ENCODE data around the gene AFAP1L2. TPM values are rescaled to one million over a fixed set of nuclear protein-coding genes. Genes with fewer than 3 reads are reported as not detected.

Gene AFAP1L2
- total RNA-seq, 5 donors from 2014 or later (not counting 1 experiment from before 2014, with no cell fraction given), result 1.0 to 3.8 (median 2.1) TPM

- ChIA-PET CTCF (interaction anchor here in 1 of 2 donors (1.4 kb wide), 1 partner anchor 9 kb away, joined by 3 read pairs; no protein-coding TSS in a partner anchor), POLR2A (no interaction called here)
- H3K9me3 Mint-ChIP-seq, result no peaks in the 10 kb centered on the region
- 79% methylated on average over 11 of the region's 13 CpGs for WGBS (ENCODE audit: insufficient coverage)
- H3K36me3 Mint-ChIP-seq, result no peaks in the 10 kb centered on the region
- Histone ChIP-seq H3K36me3 (ENCODE audit: control insufficient read depth in 2 of 2, extremely low read depth in 1 of 2, insufficient read depth in 1 of 2, low read length in 1 of 2) (no peaks in the 10 kb centered on the region), H3K4me3 (ENCODE audit: control insufficient read depth in 1 of 2, extremely low read depth in 1 of 2, low read length in 1 of 2) (no peak overlapping the region), H3K27me3 (replicated peaks in 1 of 2; ENCODE audit: control insufficient read depth in 2 of 2, extremely low read depth in 1 of 2, insufficient read depth in 2 of 2, low read length in 1 of 2) (peaks cover 0 to 9% of the 10 kb centered on the region in 2 experiments), H3K9me3 (no peaks in the 10 kb centered on the region), H3K4me1 (ENCODE audit: control insufficient read depth in 1 of 2, extremely low read depth in 1 of 2, insufficient read depth in 2 of 2, low read length in 2 of 2) (no peaks in the 10 kb centered on the region), H3K27ac (ENCODE audit: low read length) (no peak overlapping the region)
- H3K4me1 Mint-ChIP-seq, result no peaks in the 10 kb centered on the region
- H3K27me3 Mint-ChIP-seq, result no peaks in the 10 kb centered on the region
- no peak overlapping the region for H3K4me3 Mint-ChIP-seq
- H3K27ac Mint-ChIP-seq, result peak overlapping the region in 1 of 2 donors; percentile 21
- no peak for DNase-seq
- no peak for ATAC-seq (replicated peaks in 1 of 4)
Observed at GRCh38 chr10:114311496-114312209, 92.6 kb downstream of the AFAP1L2 start.

DNA sequence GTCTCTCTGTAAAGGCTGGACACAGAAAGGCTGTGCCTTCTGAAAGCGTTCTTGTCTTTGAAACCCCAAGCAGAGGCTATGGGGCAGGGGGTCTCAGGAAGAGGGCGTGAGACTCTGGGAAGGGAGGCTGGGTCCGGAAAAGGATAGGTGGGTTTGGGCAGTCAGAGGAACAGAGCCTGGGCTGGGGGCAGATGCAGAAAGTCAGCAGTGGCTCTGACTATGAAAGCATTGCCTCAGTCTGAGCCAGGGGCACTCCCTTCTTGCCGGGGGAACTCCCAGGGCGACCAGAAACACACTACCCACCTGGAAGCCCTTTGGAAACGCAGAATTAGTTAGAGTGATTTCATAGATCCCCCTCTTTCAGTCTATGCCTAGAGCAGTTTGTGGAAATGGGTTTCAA, 93.3 kb downstream of the AFAP1L2 start:
- peaks cover 0 to 7% of the 10 kb centered on the region in 2 experiments for H3K27me3 ChIP-seq (replicated peaks in 1 of 2; ENCODE audit: control insufficient read depth in 2 of 2, extremely low read depth in 1 of 2, insufficient read depth in 2 of 2, low read length in 1 of 2)
- H3K9me3 ChIP-seq, result no peaks in the 10 kb centered on the region
- WGBS (ENCODE audit: insufficient coverage), result 80% methylated on average over 3 of the region's 6 CpGs
- DNase-seq (no peak), ATAC-seq (replicated peaks in 1 of 4) (no peak)
- H3K4me3 ChIP-seq (ENCODE audit: control insufficient read depth in 1 of 2, extremely low read depth in 1 of 2, low read length in 1 of 2), result no peak overlapping the region
- H3K4me1 ChIP-seq (ENCODE audit: control insufficient read depth in 1 of 2, extremely low read depth in 1 of 2, insufficient read depth in 2 of 2, low read length in 2 of 2), result no peaks in the 10 kb centered on the region
- H3K27ac ChIP-seq (ENCODE audit: low read length), result no peak overlapping the region
- Mint-ChIP-seq H3K27ac (no peak overlapping the region), H3K27me3 (no peaks in the 10 kb centered on the region), H3K4me1 (no peaks in the 10 kb centered on the region), H3K36me3 (no peaks in the 10 kb centered on the region), H3K4me3 (no peak overlapping the region), H3K9me3 (no peaks in the 10 kb centered on the region)
- ChIA-PET CTCF (interaction anchor here in 1 of 2 donors (1.4 kb wide), 1 partner anchor 8 kb away, joined by 3 read pairs; no protein-coding TSS in a partner anchor), POLR2A (no interaction called here)
- H3K36me3 ChIP-seq (ENCODE audit: control insufficient read depth in 2 of 2, extremely low read depth in 1 of 2, insufficient read depth in 1 of 2, low read length in 1 of 2), result no peaks in the 10 kb centered on the region

- Histone ChIP-seq H3K4me3 (ENCODE audit: control insufficient read depth in 1 of 2, extremely low read depth in 1 of 2, low read length in 1 of 2) (no peak overlapping the region), H3K27ac (ENCODE audit: low read length) (no peak overlapping the region), H3K36me3 (ENCODE audit: control insufficient read depth in 2 of 2, extremely low read depth in 1 of 2, insufficient read depth in 1 of 2, low read length in 1 of 2) (no peaks in the 10 kb centered on the region), H3K27me3 (replicated peaks in 1 of 2; ENCODE audit: control insufficient read depth in 2 of 2, extremely low read depth in 1 of 2, insufficient read depth in 2 of 2, low read length in 1 of 2) (peaks cover 0 to 5% of the 10 kb centered on the region in 2 experiments), H3K9me3 (no peaks in the 10 kb centered on the region), H3K4me1 (ENCODE audit: control insufficient read depth in 1 of 2, extremely low read depth in 1 of 2, insufficient read depth in 2 of 2, low read length in 2 of 2) (peaks cover 0 to 1% of the 10 kb centered on the region in 2 experiments)
- POLR2A ChIA-PET, result no interaction called here
- Mint-ChIP-seq H3K4me3 (no peak overlapping the region), H3K4me1 (no peaks in the 10 kb centered on the region), H3K36me3 (no peaks in the 10 kb centered on the region), H3K27me3 (no peaks in the 10 kb centered on the region), H3K27ac (no peak overlapping the region), H3K9me3 (no peaks in the 10 kb centered on the region)
- CTCF ChIA-PET, result no interaction called here
- ATAC-seq (replicated peaks in 1 of 4), result no peak
- 81% methylated on average over 10 of the region's 10 CpGs for WGBS (ENCODE audit: insufficient coverage)
- no peak for DNase-seq
Observed at GRCh38 chr10:114310346-114310745, 94.0 kb downstream of the AFAP1L2 start.

DNA sequence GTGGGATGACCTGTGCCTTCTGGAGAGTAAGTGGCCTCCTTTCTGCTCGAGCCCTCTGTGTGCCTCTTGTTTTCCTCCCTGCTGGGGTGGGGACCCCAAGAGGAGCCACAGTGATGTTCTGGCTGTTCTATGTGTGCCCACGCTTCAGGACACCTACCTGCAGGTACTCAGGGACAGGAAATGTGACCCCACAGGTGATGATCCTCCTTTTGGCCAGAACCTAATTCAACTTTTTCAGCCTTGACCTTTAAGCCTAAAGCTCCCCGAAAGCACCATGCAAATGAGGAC, 95.0 kb downstream of the AFAP1L2 start:
- H3K27me3 ChIP-seq (replicated peaks in 1 of 2; ENCODE audit: control insufficient read depth in 2 of 2, extremely low read depth in 1 of 2, insufficient read depth in 2 of 2, low read length in 1 of 2), result peaks cover 0 to 5% of the 10 kb centered on the region in 2 experiments
- H3K36me3 ChIP-seq (ENCODE audit: control insufficient read depth in 2 of 2, extremely low read depth in 1 of 2, insufficient read depth in 1 of 2, low read length in 1 of 2), result no peaks in the 10 kb centered on the region
- H3K27ac ChIP-seq (ENCODE audit: low read length), result no peak overlapping the region
- Mint-ChIP-seq H3K27me3 (no peaks in the 10 kb centered on the region), H3K36me3 (no peaks in the 10 kb centered on the region), H3K4me1 (peaks cover 1 to 4% (median 4%) of the 10 kb centered on the region in 3 donors), H3K4me3 (no peak overlapping the region), H3K27ac (no peak overlapping the region), H3K9me3 (no peaks in the 10 kb centered on the region)
- no peaks in the 10 kb centered on the region for H3K9me3 ChIP-seq
- CTCF ChIA-PET, result interaction anchor here in 1 of 2 donors (0.6 kb wide), 1 partner anchor 512 kb away, joined by 4 read pairs; no protein-coding TSS in a partner anchor
- no peak for ATAC-seq (replicated peaks in 1 of 4)
- H3K4me3 ChIP-seq (ENCODE audit: control insufficient read depth in 1 of 2, extremely low read depth in 1 of 2, low read length in 1 of 2), result no peak overlapping the region
- WGBS (ENCODE audit: insufficient coverage), result 83% methylated on average over 2 of the region's 3 CpGs
- no peak for DNase-seq
- peaks cover 0 to 5% of the 10 kb centered on the region in 2 experiments for H3K4me1 ChIP-seq (ENCODE audit: control insufficient read depth in 1 of 2, extremely low read depth in 1 of 2, insufficient read depth in 2 of 2, low read length in 2 of 2)
- POLR2A ChIA-PET, result no interaction called here

GRCh38 chr10:114308531-114309363, 95.6 kb downstream of the AFAP1L2 start:
- H3K9me3 ChIP-seq, result no peaks in the 10 kb centered on the region
- Mint-ChIP-seq H3K27me3 (no peaks in the 10 kb centered on the region), H3K36me3 (no peaks in the 10 kb centered on the region), H3K9me3 (no peaks in the 10 kb centered on the region), H3K4me1 (peaks cover 7 to 10% (median 8%) of the 10 kb centered on the region in 3 donors), H3K27ac (no peak overlapping the region), H3K4me3 (no peak overlapping the region)
- no peak for ATAC-seq (replicated peaks in 1 of 4)
- no peaks in the 10 kb centered on the region for H3K36me3 ChIP-seq (ENCODE audit: control insufficient read depth in 2 of 2, extremely low read depth in 1 of 2, insufficient read depth in 1 of 2, low read length in 1 of 2)
- ChIA-PET CTCF (no interaction called here), POLR2A (no interaction called here)
- no peak overlapping the region for H3K27ac ChIP-seq (ENCODE audit: low read length)
- WGBS (ENCODE audit: insufficient coverage), result 72% methylated on average over 8 of the region's 9 CpGs
- H3K27me3 ChIP-seq (replicated peaks in 1 of 2; ENCODE audit: control insufficient read depth in 2 of 2, extremely low read depth in 1 of 2, insufficient read depth in 2 of 2, low read length in 1 of 2), result peaks cover 0 to 5% of the 10 kb centered on the region in 2 experiments
- no peak for DNase-seq
- H3K4me3 ChIP-seq (ENCODE audit: control insufficient read depth in 1 of 2, extremely low read depth in 1 of 2, low read length in 1 of 2), result no peak overlapping the region
- H3K4me1 ChIP-seq (ENCODE audit: control insufficient read depth in 1 of 2, extremely low read depth in 1 of 2, insufficient read depth in 2 of 2, low read length in 2 of 2), result peaks cover 0 to 11% of the 10 kb centered on the region in 2 experiments

DNA sequence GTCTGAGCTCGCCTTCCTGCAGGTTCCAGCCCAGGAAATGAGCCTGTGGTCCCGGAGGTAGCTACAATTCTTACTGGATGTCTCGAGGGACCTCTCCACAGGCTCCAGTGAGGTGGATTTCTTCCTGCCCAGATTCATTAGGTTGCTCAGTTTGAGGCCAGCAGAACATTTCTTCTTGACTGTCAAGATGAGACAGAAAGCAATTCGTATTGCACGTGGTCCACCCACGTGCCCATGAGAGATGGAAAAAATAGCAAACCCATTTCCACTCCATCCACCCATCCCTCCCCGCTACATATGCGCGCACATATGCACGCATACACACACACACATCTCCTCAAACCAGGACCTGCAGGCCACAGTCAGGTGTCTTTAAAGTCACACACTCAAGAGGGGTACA, 96.6 kb downstream of the AFAP1L2 start:
- no peak overlapping the region for H3K4me3 ChIP-seq (ENCODE audit: control insufficient read depth in 1 of 2, extremely low read depth in 1 of 2, low read length in 1 of 2)
- no peaks in the 10 kb centered on the region for H3K9me3 ChIP-seq
- no peaks in the 10 kb centered on the region for H3K27me3 Mint-ChIP-seq
- ATAC-seq (replicated peaks in 1 of 4) (no peak), DNase-seq (no peak)
- peaks cover 0 to 5% of the 10 kb centered on the region in 2 experiments for H3K27me3 ChIP-seq (replicated peaks in 1 of 2; ENCODE audit: control insufficient read depth in 2 of 2, extremely low read depth in 1 of 2, insufficient read depth in 2 of 2, low read length in 1 of 2)
- H3K4me3 Mint-ChIP-seq, result no peak overlapping the region
- CTCF ChIA-PET, result interaction anchor here in 1 of 2 donors (0.5 kb wide), 1 partner anchor 391 kb away, joined by 3 read pairs; no protein-coding TSS in a partner anchor
- H3K4me1 ChIP-seq (ENCODE audit: control insufficient read depth in 1 of 2, extremely low read depth in 1 of 2, insufficient read depth in 2 of 2, low read length in 2 of 2), result peaks cover 0 to 16% of the 10 kb centered on the region in 2 experiments
- no peaks in the 10 kb centered on the region for H3K9me3 Mint-ChIP-seq
- POLR2A ChIA-PET, result no interaction called here
- 55% methylated on average over 7 of the region's 10 CpGs for WGBS (ENCODE audit: insufficient coverage)
- no peak overlapping the region for H3K27ac Mint-ChIP-seq
- H3K36me3 ChIP-seq (ENCODE audit: control insufficient read depth in 2 of 2, extremely low read depth in 1 of 2, insufficient read depth in 1 of 2, low read length in 1 of 2), result no peaks in the 10 kb centered on the region
- no peaks in the 10 kb centered on the region for H3K36me3 Mint-ChIP-seq
- peaks cover 10 to 12% (median 12%) of the 10 kb centered on the region in 3 donors for H3K4me1 Mint-ChIP-seq
- no peak overlapping the region for H3K27ac ChIP-seq (ENCODE audit: low read length)

Data from T-cell (primary cell).